H1 (cell line): ENCODE data around the gene MIPEP. TPM values are rescaled to one million over a fixed set of nuclear protein-coding genes. Genes with fewer than 3 reads are reported as not detected.

Experiments used
- ASH2L ChIP-seq: fragments of 200-600, 300-600 bp; sonication (generic); IDR thresholded peaks from one replicate; pipeline ENCODE4 v1.7.1; 2017; ENCODE audit warnings: low read length
- EGR1 ChIP-seq: IDR thresholded peaks from 2 replicates; pipeline ENCODE4 v1.6.1; 2011; ENCODE audit warnings: low read depth, low read length, borderline replicate concordance
- EP300 ChIP-seq, 2 experiments: IDR thresholded peaks; 1 replicate in 1 of 2; 2 replicates in 1 of 2; pipeline ENCODE4 v1.6.1; 2011 to 2012; ENCODE audit warnings: low read depth in 2 of 2, low read length in 2 of 2, mild to moderate bottlenecking in 2 of 2, borderline replicate concordance in 1 of 2, inconsistent platforms in 1 of 2, moderate library complexity in 1 of 2
- SP1 ChIP-seq: IDR thresholded peaks from 2 replicates; pipeline ENCODE4 v1.6.1; 2011; ENCODE audit warnings: low read depth, low read length
- polyA plus RNA-seq, 7 experiments: library from polyadenylated mRNA; depleted of rRNA in 3 of 7; stranded (reverse) in 5 of 7; unstranded in 2 of 7; fragments of >200 nt in 5 of 7; fragments of 200-250 nt in 2 of 7; gene quantifications; 1 replicate in 5 of 7; 2 replicates in 1 of 7; 4 replicates in 1 of 7; pipeline versions ENCODE4 v1.2.1 to v1.2.3, GENCODE V29; 2011 to 2013; ENCODE audit warnings: missing spikeins in 2 of 7, mixed read lengths in 2 of 7
- total RNA-seq: library from RNA; stranded (reverse); fragmentation: NEBNext Ultra II Directional; extraction: Animal tissue kit (Norgen Biotek cat#: 25700); gene quantifications from 2 replicates; pipeline ENCODE4 v1.2.1, GENCODE V29; 2021
- TF ChIP-seq, protein P1 (sequence below): fragments of 300-600 bp; sonication (generic); IDR thresholded peaks from 2 replicates; pipeline ENCODE4 v1.7.1; 2012; ENCODE audit warnings: low read length, moderate library complexity, mild to moderate bottlenecking, inconsistent platforms; ENCODE audit not compliant: insufficient replicate concordance

MIPEP gene
- total and polyA plus RNA-seq, 2 of the 8 experiments (the other 6 are each of a cell fraction or from before 2014, with no cell fraction given): 24.0 to 24.2 TPM

DNA sequence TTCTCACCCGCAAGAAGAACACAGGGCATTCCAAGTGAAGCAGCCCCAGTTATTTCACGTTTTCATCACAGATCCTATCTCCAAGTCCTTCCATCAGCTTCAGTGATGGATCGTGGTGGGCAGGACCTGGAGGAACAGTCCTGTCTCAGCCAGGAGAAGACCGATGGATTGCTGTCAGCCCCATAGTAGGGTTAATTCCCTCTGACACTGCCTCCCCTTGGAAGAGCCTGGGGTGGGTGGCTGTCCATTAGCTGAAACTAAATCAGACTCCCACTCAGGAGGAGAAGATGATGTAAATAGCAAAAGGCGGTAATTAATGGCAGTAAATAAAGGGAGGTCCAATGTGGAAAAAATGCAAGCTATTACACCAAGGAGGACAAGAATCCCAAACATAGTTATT, 188.0 kb downstream of the MIPEP start (continued):
- TF ChIP-seq, protein P1, sequence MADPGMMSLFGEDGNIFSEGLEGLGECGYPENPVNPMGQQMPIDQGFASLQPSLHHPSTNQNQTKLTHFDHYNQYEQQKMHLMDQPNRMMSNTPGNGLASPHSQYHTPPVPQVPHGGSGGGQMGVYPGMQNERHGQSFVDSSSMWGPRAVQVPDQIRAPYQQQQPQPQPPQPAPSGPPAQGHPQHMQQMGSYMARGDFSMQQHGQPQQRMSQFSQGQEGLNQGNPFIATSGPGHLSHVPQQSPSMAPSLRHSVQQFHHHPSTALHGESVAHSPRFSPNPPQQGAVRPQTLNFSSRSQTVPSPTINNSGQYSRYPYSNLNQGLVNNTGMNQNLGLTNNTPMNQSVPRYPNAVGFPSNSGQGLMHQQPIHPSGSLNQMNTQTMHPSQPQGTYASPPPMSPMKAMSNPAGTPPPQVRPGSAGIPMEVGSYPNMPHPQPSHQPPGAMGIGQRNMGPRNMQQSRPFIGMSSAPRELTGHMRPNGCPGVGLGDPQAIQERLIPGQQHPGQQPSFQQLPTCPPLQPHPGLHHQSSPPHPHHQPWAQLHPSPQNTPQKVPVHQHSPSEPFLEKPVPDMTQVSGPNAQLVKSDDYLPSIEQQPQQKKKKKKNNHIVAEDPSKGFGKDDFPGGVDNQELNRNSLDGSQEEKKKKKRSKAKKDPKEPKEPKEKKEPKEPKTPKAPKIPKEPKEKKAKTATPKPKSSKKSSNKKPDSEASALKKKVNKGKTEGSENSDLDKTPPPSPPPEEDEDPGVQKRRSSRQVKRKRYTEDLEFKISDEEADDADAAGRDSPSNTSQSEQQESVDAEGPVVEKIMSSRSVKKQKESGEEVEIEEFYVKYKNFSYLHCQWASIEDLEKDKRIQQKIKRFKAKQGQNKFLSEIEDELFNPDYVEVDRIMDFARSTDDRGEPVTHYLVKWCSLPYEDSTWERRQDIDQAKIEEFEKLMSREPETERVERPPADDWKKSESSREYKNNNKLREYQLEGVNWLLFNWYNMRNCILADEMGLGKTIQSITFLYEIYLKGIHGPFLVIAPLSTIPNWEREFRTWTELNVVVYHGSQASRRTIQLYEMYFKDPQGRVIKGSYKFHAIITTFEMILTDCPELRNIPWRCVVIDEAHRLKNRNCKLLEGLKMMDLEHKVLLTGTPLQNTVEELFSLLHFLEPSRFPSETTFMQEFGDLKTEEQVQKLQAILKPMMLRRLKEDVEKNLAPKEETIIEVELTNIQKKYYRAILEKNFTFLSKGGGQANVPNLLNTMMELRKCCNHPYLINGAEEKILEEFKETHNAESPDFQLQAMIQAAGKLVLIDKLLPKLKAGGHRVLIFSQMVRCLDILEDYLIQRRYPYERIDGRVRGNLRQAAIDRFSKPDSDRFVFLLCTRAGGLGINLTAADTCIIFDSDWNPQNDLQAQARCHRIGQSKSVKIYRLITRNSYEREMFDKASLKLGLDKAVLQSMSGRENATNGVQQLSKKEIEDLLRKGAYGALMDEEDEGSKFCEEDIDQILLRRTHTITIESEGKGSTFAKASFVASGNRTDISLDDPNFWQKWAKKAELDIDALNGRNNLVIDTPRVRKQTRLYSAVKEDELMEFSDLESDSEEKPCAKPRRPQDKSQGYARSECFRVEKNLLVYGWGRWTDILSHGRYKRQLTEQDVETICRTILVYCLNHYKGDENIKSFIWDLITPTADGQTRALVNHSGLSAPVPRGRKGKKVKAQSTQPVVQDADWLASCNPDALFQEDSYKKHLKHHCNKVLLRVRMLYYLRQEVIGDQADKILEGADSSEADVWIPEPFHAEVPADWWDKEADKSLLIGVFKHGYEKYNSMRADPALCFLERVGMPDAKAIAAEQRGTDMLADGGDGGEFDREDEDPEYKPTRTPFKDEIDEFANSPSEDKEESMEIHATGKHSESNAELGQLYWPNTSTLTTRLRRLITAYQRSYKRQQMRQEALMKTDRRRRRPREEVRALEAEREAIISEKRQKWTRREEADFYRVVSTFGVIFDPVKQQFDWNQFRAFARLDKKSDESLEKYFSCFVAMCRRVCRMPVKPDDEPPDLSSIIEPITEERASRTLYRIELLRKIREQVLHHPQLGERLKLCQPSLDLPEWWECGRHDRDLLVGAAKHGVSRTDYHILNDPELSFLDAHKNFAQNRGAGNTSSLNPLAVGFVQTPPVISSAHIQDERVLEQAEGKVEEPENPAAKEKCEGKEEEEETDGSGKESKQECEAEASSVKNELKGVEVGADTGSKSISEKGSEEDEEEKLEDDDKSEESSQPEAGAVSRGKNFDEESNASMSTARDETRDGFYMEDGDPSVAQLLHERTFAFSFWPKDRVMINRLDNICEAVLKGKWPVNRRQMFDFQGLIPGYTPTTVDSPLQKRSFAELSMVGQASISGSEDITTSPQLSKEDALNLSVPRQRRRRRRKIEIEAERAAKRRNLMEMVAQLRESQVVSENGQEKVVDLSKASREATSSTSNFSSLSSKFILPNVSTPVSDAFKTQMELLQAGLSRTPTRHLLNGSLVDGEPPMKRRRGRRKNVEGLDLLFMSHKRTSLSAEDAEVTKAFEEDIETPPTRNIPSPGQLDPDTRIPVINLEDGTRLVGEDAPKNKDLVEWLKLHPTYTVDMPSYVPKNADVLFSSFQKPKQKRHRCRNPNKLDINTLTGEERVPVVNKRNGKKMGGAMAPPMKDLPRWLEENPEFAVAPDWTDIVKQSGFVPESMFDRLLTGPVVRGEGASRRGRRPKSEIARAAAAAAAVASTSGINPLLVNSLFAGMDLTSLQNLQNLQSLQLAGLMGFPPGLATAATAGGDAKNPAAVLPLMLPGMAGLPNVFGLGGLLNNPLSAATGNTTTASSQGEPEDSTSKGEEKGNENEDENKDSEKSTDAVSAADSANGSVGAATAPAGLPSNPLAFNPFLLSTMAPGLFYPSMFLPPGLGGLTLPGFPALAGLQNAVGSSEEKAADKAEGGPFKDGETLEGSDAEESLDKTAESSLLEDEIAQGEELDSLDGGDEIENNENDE: no peak
- TF ChIP-seq ASH2L: no peak
- TF ChIP-seq SP1: no peak
- no peak for TF ChIP-seq EP300 (IDR thresholded peaks at IDR 0.05; ENCODE audit: borderline replicate concordance in 1 of 2, low read depth in 2 of 2, low read length in 2 of 2)
- TF ChIP-seq EGR1: no peak
